Stimulated activated CD4-positive, alpha-beta T cell treated with anti-CD3 and anti-CD28 coated beads, TNF-alpha, amount 100 ng/mL, for 48 hours (primary cell): ENCODE results near the gene SMARCD3.

Experiments
- DNase-seq, 3 donors: peaks; one replicate each; pipeline ENCODE4 v3.0.0-alpha.2; 2020; ENCODE audit warnings: low read depth in 3 of 3

Gene SMARCD3

GRCh38 chr7:151248346-151249033, at the start of gene SMARCD3:
Gene SMARCD3, minus strand, starts transcription at chr7:151248694. Its CDS starts 132 bp downstream, at chr7:151248562.
- no peak for DNase-seq

DNA sequence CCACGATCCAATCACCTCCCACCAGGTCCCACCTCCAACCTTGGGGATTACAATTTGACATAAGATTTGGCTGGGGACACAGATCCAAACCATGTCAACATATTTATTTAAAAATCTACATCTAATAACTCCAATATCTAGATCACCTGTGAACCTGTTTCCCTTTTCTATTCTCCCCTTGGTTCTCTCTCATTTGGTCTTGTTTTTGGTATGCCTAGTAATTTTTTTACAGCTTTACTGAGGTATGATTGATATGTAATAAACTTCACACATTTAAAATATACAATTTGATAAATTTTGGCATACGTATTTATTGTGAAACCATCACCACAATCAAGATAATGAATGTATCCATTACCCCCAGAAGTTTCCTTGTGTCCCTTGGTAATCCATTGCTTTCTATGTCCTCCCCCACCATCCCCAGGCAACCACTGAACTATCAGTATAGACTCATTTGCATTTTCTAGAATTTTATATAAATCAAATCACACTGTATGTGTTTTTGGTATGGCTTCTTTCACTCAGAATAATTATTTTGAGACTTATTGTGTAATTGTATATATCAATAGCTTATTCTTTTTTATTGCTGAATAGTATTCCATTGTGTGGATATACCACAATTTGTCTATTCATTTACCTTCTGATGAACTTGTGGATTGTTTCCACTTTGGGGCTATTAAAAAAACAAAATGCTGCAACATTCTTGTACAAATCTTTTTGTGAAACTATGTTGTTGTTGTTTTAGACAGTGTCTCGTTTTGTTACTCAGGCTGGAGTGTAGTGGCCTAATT, 47.9 kb upstream of the SMARCD3 start:
- DNase-seq, result no peak

DNA sequence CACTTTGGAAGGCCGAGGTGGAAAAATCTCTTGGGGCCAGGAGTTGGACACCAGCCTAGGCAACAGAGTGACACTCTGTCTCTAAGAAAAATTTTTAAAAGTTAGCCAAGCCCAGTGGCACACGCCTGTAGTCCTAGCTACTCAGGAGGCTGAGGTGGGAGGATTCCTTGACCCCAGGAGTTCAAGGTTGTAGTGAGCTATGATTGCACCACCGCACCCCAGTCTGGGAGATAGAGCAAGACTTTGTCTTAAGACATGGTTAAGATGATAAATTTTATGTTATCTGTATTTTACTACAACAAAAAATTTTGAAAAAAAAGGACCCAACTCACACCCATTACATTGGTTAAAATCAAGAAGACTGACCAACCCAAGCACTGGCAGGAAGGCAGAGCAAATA, 44.4 kb upstream of the SMARCD3 start:
- DNase-seq, result no peak

GRCh38 chr7:151291206-151291605, 42.7 kb upstream of the SMARCD3 start:
- no peak for DNase-seq

DNA sequence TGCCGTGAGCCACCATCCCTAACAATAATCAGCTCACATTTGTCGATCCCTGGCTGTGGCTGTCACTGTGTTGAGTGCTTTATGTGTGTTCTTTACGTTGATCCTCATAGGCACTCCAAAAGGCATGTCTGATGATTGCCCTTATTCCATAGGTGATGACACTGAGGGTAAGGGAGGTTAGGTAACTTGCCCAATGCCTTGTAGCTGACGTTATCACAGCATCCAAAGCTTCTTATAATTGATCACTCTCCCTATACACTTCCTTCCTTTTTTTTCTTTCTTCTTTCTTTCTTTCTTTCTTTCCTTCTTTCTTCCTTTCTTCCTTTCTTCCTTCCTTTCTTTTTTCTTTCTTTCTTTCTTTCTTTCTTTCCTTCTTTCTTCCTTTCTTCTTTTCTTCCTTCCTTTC, 41.9 kb upstream of the SMARCD3 start:
- DNase-seq, result no peak

DNA sequence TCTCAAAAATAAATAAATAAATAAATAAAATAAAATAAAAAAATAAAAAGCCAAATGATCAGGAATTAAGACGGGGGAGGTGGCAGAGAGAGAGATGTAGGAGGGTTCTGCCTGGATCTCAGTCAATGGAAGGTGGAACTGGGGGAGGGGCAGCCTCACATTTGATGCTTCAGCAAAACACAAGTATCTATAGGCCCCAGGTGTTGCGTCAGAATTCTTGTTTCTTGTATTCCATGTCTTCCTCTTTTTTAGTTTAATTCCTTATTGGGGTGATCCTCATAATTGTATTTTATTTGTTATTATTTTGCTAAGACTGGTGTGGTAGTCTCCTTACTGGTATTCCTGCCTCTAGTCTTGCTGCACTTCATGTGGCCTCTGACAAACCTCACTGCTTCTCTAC, 41.4 kb upstream of the SMARCD3 start:
- no peak for DNase-seq

DNA sequence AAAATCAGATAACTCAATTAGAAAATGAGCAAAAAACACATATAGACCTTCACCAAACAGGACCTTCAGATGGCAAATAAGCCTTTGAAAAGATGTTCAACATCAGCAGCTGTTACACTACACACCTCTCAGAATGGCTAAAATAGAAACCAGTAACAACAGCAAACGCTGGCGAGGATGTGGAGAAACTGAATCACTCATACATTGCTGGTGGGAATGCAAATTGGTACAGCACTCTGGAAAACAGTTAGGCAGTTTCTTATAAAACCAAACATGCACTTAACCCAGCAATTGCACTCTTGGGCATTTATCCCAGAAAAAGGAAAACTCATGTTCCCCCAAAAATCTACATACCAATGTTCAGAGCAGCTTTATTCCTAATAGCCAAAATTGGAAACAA, 37.7 kb upstream of the SMARCD3 start:
- peak in 1 of 3 donors; percentile 13 for DNase-seq

DNA sequence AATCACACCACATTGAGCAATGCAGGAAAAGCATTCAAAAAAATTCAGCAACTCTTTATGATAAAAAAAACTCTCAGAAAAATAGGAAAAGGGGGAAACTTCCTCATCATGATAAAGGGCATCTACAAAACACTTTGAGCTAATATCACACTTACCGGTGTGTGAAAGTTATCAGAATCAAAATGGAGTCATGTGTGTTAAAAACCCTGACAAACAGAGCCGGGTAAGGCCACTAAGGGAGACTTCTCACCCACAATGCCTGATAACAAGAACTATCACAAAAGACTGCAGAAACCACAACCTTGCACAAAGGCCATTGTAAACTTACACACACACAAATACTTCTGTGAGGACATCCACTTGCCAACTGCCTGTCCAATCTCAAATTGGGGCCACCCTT, 34.8 kb upstream of the SMARCD3 start:
- no peak for DNase-seq

DNA sequence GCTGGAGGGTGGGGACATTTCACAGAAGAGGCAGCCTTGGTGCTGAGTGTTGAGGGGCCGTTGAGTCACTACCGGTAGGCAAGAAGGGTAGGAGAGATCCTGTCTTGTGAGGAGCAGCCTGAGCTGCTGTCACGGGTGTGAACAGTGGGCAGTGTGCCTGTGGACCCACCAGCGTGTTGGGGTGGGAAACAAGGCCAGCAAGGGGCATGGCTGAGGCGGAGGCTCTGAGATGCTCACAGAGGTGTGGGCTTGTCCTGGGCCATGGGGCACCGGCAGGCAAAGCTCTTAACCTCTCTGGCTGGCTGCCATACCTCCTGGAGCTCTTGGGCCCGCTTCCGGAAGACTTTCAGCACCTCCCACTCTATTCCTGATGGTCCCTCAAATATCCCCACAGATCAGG, 33.6 kb upstream of the SMARCD3 start:
- no peak for DNase-seq

DNA sequence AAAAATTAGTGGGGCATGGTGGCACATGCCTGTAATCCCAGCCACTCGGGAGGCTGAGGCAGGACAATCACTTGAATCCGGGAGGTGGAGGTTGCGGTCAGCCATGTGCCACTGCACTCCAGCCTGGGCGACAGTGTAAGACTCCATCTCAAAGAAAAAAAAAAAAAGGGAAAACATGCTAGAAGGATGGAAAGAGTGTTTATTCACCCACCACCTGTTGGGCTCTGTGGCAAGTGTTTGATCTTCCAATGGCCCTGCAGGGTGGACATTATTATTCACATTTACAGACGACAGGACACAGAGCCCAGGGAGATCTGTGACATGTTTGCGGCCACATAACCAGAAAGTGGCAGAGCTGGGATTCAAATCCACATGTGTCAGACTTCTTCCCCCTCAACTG, 33.2 kb upstream of the SMARCD3 start:
- DNase-seq, result no peak

GRCh38 chr7:151280388-151281019, 32.0 kb upstream of the SMARCD3 start:
- no peak for DNase-seq

- no peak for DNase-seq
These were observed 31.4 kb upstream of the SMARCD3 start for GRCh38 chr7:151279868-151280267.

- DNase-seq, result no peak
These were observed 30.5 kb upstream of the SMARCD3 start for GRCh38 chr7:151278949-151279348.

- no peak for DNase-seq
These were observed 29.1 kb upstream of the SMARCD3 start for GRCh38 chr7:151277631-151278030.

DNA sequence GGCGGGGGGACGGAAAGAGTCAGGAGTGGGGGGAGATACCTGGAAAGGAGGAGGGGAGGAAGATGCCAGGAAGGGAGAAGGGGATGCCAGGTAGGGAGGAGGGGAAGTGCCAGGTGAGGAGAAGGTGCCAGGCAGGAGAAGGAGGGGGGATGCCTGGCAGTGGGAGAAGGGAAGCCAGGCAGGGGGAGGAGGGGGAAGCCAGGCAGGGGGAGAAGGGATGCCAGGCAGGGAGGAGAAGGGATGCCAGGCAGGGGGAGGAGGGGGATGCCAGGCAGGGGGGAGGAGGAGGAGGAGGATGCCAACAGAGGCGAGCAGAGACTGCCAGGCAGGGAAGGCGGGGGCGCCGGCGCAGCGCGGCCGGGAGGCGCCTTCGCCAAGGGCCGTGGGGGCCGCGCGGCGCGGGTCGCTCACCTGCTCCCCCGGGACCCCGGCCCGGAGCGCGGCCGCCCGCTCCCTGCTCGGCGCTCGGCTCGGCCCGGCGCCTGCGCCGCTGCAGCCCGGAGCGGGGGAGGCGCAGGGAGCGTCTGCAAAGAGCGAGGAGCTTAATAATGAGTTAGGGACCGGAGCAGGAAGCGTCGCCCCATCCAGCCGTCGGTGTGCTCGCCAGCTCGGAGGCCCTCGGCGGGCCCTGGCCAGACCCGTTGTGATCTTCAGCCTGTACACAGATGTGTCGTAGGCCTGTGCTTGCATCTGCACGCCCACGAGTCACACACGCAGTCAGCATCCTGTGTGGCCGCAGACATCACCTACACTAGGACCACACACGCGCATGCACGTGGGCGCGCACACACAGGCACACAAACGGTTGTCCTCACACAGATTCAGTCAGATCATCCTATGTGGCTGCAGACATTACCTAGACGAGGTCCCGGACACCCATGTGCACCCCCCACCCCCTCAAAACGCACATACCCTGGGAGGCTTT, 28.4 kb upstream of the SMARCD3 start:
- DNase-seq, result peak; percentile 26 to 58 (median 31)

- DNase-seq, result no peak
These were observed 27.5 kb upstream of the SMARCD3 start for GRCh38 chr7:151275813-151276577.

DNA sequence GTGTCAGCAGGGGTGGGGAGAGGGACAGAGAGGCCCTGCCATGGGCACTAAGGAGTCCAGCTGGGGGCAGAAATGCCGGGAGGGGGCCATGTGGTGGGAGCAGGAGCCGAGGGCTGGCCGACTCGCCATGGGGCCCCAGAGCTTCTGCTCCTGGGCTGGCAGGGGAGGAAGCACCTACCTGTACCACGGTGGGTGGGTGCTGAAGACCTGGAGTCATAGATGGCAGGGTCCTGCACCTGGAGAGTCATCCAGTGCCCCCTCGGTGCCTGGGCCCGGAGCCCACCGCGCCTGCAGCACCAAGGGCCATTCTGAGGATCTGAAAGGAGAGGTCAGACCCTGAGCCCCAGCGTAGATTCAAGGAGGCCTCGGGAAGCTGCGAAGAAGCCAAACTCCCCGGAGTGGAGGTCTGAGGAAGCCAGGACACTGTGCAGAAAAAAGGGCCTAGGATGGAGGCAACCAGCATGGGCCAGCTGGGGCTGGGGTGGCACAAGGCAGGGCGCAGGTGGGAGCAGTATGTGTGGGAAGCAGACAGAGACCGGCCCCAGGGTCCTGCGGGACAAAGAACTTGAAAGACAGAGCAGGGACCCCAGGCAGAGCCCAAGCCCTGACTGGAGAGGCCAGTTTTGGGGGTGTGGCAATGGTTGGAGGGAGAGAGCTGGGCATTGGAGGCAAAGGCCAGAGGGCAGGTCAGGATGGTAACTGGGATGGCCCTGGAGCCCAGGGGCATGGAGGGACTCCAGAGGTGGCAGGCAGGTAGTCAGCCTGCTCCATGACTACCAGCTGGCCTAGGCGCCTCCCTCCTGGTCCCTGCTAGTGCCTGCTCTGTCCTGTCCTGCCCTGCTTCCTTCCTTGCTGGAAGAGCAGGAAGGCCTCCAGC, 26.7 kb upstream of the SMARCD3 start:
- DNase-seq, result no peak

DNA sequence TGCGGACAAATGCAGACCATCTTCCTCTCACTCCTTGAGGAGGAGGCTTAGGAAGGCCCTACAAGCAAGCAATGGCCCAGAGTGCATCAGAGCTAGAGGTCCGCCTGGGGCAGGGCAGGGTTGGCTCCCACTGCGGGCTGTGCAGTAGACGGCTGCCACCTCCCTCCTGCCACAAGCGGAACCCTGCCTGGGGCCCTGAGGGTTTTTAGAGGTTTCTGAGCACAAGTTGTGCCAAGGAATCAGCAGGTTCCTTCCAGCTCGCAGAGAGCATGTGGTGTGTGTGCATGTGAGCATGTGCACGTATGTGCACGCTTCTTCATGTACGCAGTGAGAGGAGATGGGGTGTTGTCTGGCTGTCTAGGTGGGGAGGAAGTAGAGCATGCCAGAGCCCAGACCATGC, 25.9 kb upstream of the SMARCD3 start:
- DNase-seq, result no peak

GRCh38 chr7:151273651-151274390, 25.3 kb upstream of the SMARCD3 start:
- no peak for DNase-seq
